Keratinocyte (primary cell): ENCODE measurements around the gene COL25A1. TPM values are rescaled to one million over a fixed set of nuclear protein-coding genes. Genes with fewer than 3 reads are reported as not detected.
"Not testable (repeated sequence)": the region's sequence is repeated elsewhere in the genome, so short reads cannot be mapped to it uniquely, and the experiment has no call there.

Source experiments
- DNase-seq: peaks from one replicate; pipeline ENCODE4 v3.0.0-alpha.2; 2011; ENCODE audit warnings: low read depth, missing footprints, low spot score
- FAIRE-seq: peaks from 2 replicates; lab custom pipeline; 2011; peaks lifted over from hg19 to GRCh38; lab: Jason Lieb, UNC
- H2AFZ ChIP-seq: 2 replicates; pipeline ENCODE4 v1.6.0; 2012; ENCODE audit warnings: low read length, control low read depth, inconsistent platforms; ENCODE audit not compliant: control insufficient read depth
- H3K27ac ChIP-seq: 2 replicates; pipeline ENCODE4 v1.5.1; 2011; ENCODE audit warnings: low read length; ENCODE audit not compliant: control insufficient read depth, insufficient read depth
- H3K27me3 ChIP-seq: 3 replicates; pipeline ENCODE4 v1.6.0; 2011; ENCODE audit warnings: low read length; ENCODE audit not compliant: control insufficient read depth, insufficient read depth; ENCODE audit errors: extremely low read depth
- H3K36me3 ChIP-seq, 2 experiments: 2 replicates in 1 of 2; 3 replicates in 1 of 2; pipeline ENCODE4 v1.5.1; 2011; ENCODE audit warnings: low read length in 2 of 2, mild to moderate bottlenecking in 1 of 2; ENCODE audit not compliant: control insufficient read depth in 2 of 2, insufficient read depth in 2 of 2; ENCODE audit errors: extremely low read depth in 1 of 2
- H3K4me1 ChIP-seq: 3 replicates; pipeline ENCODE4 v1.5.1; 2011; ENCODE audit warnings: low read length; ENCODE audit not compliant: control insufficient read depth, insufficient read depth; ENCODE audit errors: extremely low read depth
- H3K4me2 ChIP-seq: 3 replicates; pipeline ENCODE4 v1.6.0; 2011; ENCODE audit warnings: low read depth, low read length; ENCODE audit not compliant: control insufficient read depth, insufficient read depth; ENCODE audit errors: extremely low read depth
- H3K4me3 ChIP-seq, 3 experiments: fragments of 200-600 bp in 1 of 3; sonication (generic) in 1 of 3; 2 replicates in 2 of 3; 3 replicates in 1 of 3; pipeline ENCODE4 v1.5.1; 2011 to 2016; ENCODE audit warnings: low read length in 3 of 3, mild to moderate bottlenecking in 3 of 3, control low read depth in 2 of 3, inconsistent platforms in 1 of 3, low read depth in 1 of 3, mixed read lengths in 1 of 3, mixed run types in 1 of 3, moderate library complexity in 1 of 3; ENCODE audit not compliant: control insufficient read depth in 2 of 3, insufficient read depth in 2 of 3; ENCODE audit errors: extremely low read depth in 1 of 3
- H3K79me2 ChIP-seq: 2 replicates; pipeline ENCODE4 v1.6.0; 2012; ENCODE audit warnings: low read length; ENCODE audit not compliant: control insufficient read depth, insufficient read depth
- H3K9ac ChIP-seq: 3 replicates; pipeline ENCODE4 v1.6.0; 2011; ENCODE audit warnings: low read length; ENCODE audit not compliant: control insufficient read depth, insufficient read depth; ENCODE audit errors: extremely low read depth
- H3K9me1 ChIP-seq: 3 replicates; pipeline ENCODE4 v1.6.0; 2011; ENCODE audit warnings: low read length; ENCODE audit not compliant: control insufficient read depth, insufficient read depth; ENCODE audit errors: extremely low read depth
- H3K9me3 ChIP-seq: 2 replicates; pipeline ENCODE4 v1.5.1; 2012; ENCODE audit warnings: low read depth, low read length; ENCODE audit not compliant: control insufficient read depth
- H4K20me1 ChIP-seq: 3 replicates; pipeline ENCODE4 v1.6.0; 2011; ENCODE audit warnings: low read length; ENCODE audit not compliant: control insufficient read depth, insufficient read depth; ENCODE audit errors: extremely low read depth
- CTCF ChIP-seq, 3 experiments: IDR thresholded peaks in 1 of 3; conservative IDR thresholded peaks in 1 of 3; optimal IDR thresholded peaks in 1 of 3; 2 replicates in 2 of 3; 3 replicates in 1 of 3; pipeline versions ENCODE3 to v1.5.1; 2011; ENCODE audit warnings: low read length in 3 of 3, mild to moderate bottlenecking in 3 of 3, moderate library complexity in 2 of 3, control low read depth in 1 of 3, inconsistent platforms in 1 of 3; ENCODE audit not compliant: insufficient read depth in 2 of 3; ENCODE audit errors: extremely low read depth in 1 of 3
- EZH2 ChIP-seq: IDR thresholded peaks from one replicate; pipeline ENCODE4 v1.6.1; 2012; ENCODE audit warnings: inconsistent platforms, mild to moderate bottlenecking, low read length, moderate library complexity
- dilution Hi-C: fragments of 300-500 bp; cut with MboI; formaldehyde crosslinking; loops from one replicate; pipeline ENCODE4 v1.7.0; 2020; ENCODE audit warnings: low sequenced_read_pairs; ENCODE audit not compliant: extremely low pct_ligation_motif_present
- polyA plus RNA-seq, 5 experiments: library from polyadenylated mRNA; depleted of rRNA in 3 of 5; stranded (reverse) in 3 of 5; stranded (forward) in 1 of 5; unstranded in 1 of 5; fragments of >200 nt; gene quantifications; 1 replicate in 1 of 5; 2 replicates in 3 of 5; 3 replicates in 1 of 5; pipeline versions ENCODE4 v1.2.1 to v1.2.3, GENCODE V29; 2011 to 2012; ENCODE audit warnings: missing spikeins in 2 of 5, low read depth in 1 of 5, low replicate concordance in 1 of 5

COL25A1 gene
- polyA plus RNA-seq, 1 donor (not counting 4 experiments of a cell fraction or from before 2014, with no cell fraction given): not detected

DNA sequence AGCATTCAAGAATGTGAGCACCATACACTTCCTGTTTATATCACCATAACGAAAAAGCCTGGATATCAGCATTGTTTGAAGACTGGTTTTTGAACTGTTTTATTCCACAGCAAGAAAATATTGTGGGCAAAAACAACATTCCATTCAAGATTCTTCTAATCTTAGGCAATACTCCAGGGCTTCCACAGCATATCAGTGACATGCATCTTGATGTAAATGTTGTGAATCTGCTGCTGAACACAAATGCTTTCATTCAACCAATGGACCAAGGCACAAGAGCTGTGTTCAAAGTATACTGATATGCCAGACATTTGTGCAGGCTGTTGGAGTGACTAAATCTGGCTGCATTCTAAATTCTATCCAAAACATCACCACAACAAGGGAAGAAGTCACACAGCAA, 279.5 kb downstream of the COL25A1 start:
- DNase-seq: no peak
- H3K36me3 ChIP-seq: no peaks in the 10 kb centered on the region

GRCh38 chr4:109021630-109022029, 280.8 kb downstream of the COL25A1 start:
- H4K20me1 ChIP-seq, dilution Hi-C loops, DNase-seq: not testable (repeated sequence)

More for the DNA sequence above, 279.5 kb downstream of the COL25A1 start:
- dilution Hi-C loops: no loop called here
- TF ChIP-seq EZH2 (no peak), CTCF (optimal IDR thresholded peaks at IDR 0.05 in 1 of 3, IDR thresholded peaks at IDR 0.05 in 1 of 3, conservative IDR thresholded peaks at IDR 0.05 in 1 of 3; ENCODE audit: extremely low read depth in 1 of 3, insufficient read depth in 2 of 3, low read length in 3 of 3) (no peak)
- no peaks in the 10 kb centered on the region for H3K9me1 ChIP-seq
- no peak overlapping the region for H3K27ac ChIP-seq
- no peaks in the 10 kb centered on the region for H3K9me3 ChIP-seq
- no peaks in the 10 kb centered on the region for H3K27me3 ChIP-seq
- no peaks in the 10 kb centered on the region for H3K79me2 ChIP-seq
- H3K4me1 ChIP-seq: no peaks in the 10 kb centered on the region
- no peak overlapping the region for H3K9ac ChIP-seq
- H4K20me1 ChIP-seq: no peaks in the 10 kb centered on the region
- FAIRE-seq: no peak
- H3K4me2 ChIP-seq: no peak overlapping the region
- H3K4me3 ChIP-seq: no peak overlapping the region
- H2AFZ ChIP-seq: no peak overlapping the region

GRCh38 chr4:109020861-109021260, 281.6 kb downstream of the COL25A1 start:
- no peaks in the 10 kb centered on the region for H3K9me3 ChIP-seq
- H3K4me3 ChIP-seq: no peak overlapping the region
- no peak overlapping the region for H3K27ac ChIP-seq
- no peaks in the 10 kb centered on the region for H3K4me1 ChIP-seq
- H4K20me1 ChIP-seq: no peaks in the 10 kb centered on the region
- dilution Hi-C loops: no loop called here
- no peaks in the 10 kb centered on the region for H3K9me1 ChIP-seq
- H3K27me3 ChIP-seq: no peaks in the 10 kb centered on the region
- no peaks in the 10 kb centered on the region for H3K79me2 ChIP-seq
- no peak overlapping the region for H3K9ac ChIP-seq
- DNase-seq (no peak), FAIRE-seq (no peak)
- H3K4me2 ChIP-seq: no peak overlapping the region
- no peak overlapping the region for H2AFZ ChIP-seq
- H3K36me3 ChIP-seq: no peaks in the 10 kb centered on the region
- TF ChIP-seq CTCF (optimal IDR thresholded peaks at IDR 0.05 in 1 of 3, IDR thresholded peaks at IDR 0.05 in 1 of 3, conservative IDR thresholded peaks at IDR 0.05 in 1 of 3; ENCODE audit: extremely low read depth in 1 of 3, insufficient read depth in 2 of 3, low read length in 3 of 3) (no peak), EZH2 (no peak)

More at GRCh38 chr4:109021630-109022029, 280.8 kb downstream of the COL25A1 start:
- not testable (repeated sequence) for H3K36me3 ChIP-seq, H3K27ac ChIP-seq, H3K4me1 ChIP-seq, H3K27me3 ChIP-seq, H3K9ac ChIP-seq, FAIRE-seq, H3K79me2 ChIP-seq, H3K9me3 ChIP-seq, H2AFZ ChIP-seq, H3K4me2 ChIP-seq, H3K9me1 ChIP-seq, H3K4me3 ChIP-seq
